ENCODE data around the gene NQO2.
A peak's percentile ranks its signal among the peaks of the same experiment; 100 is the strongest.

The NQO2 gene

DNA sequence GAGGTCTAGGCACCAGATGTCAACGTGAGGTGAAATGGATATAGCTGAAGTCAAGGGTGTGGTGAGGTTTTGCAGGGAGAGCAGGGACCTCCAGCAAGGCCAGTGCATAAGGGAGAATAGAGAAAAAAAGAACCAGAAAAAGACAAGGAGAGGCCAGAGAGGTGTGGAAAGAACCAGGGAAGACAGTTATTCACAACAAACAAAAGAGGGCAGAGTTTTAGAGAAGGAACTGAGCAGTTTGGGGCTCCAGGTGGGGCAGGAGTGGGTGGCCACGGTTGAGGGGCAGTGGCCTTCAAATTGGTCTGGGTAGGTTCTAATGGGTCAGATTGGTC lies 11.6 kb upstream of the NQO2 start:
- Histone ChIP-seq H3K4me3 (replicated peaks; ENCODE audit: low read depth, low read length) (peak overlapping the region; percentile 69; the same call in 1 of the 2 replicates), H3K27me3 (replicated peaks; ENCODE audit: control insufficient read depth, insufficient read depth, low read length) (no peaks in the 10 kb centered on the region; the same call in none of the 2 replicates), H3K36me3 (ENCODE audit: control insufficient read depth, insufficient read depth, low read length) (no peaks in the 10 kb centered on the region)
- no peak for DNase-seq (ENCODE audit: extremely low read depth, insufficient read length)
- TF ChIP-seq, protein P1, sequence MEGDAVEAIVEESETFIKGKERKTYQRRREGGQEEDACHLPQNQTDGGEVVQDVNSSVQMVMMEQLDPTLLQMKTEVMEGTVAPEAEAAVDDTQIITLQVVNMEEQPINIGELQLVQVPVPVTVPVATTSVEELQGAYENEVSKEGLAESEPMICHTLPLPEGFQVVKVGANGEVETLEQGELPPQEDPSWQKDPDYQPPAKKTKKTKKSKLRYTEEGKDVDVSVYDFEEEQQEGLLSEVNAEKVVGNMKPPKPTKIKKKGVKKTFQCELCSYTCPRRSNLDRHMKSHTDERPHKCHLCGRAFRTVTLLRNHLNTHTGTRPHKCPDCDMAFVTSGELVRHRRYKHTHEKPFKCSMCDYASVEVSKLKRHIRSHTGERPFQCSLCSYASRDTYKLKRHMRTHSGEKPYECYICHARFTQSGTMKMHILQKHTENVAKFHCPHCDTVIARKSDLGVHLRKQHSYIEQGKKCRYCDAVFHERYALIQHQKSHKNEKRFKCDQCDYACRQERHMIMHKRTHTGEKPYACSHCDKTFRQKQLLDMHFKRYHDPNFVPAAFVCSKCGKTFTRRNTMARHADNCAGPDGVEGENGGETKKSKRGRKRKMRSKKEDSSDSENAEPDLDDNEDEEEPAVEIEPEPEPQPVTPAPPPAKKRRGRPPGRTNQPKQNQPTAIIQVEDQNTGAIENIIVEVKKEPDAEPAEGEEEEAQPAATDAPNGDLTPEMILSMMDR (IDR thresholded peaks at IDR 0.05; ENCODE audit: insufficient read depth, low read length, poor library complexity, severe bottlenecking), result no peak

DNA sequence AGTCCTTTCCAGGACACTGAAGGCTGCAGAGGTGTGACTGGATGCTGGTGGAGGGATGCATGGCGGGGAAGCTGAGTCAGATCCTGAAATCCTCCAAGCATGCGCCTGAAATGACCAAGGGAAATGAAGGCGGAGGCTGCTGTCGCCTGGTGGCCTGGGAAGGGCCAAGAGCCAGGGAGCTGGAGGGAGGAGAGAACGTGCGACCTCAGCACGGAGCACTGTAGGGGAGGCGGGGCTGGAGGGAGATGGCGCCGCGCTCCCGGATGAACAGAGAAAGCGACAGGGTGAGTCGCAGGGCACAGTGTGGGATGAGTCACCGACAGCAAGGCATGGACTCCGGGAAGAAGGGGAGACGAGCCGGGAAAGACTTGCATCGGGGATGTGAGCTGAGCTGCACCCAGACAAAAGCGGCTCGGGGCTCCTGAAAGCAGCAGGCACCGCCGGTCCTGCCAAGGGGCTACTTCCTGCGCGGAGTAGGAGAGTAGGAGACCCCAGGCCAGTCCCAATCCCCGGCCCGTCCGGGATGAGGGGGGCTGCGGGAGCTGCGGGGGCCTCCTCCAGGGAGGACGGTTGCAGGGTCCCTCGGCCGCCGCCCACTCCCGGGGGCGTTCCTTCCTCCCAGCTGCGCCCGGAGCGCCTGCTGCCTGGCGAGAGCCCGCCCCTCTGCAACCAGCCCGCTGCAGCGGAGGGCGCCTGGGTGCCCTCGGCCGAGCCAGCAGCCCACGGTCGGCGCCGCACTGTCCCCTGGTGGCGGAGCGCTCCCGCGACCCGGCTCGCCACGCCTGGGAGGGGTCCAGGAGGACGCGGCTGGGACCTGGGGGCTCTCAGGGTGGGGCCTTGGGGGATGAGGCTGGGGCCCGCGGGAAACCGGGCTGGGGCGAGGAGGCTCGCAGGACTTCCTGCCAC lies 11.0 kb upstream of the NQO2 start:
- peak; percentile 79 for DNase-seq (ENCODE audit: extremely low read depth, insufficient read length)
- no peaks in the 10 kb centered on the region; the same call in none of the 2 replicates for H3K27me3 ChIP-seq (replicated peaks; ENCODE audit: control insufficient read depth, insufficient read depth, low read length)
- TF ChIP-seq, protein P1 (IDR thresholded peaks at IDR 0.05; ENCODE audit: insufficient read depth, low read length, poor library complexity, severe bottlenecking), result peak; percentile 61
- H3K36me3 ChIP-seq (ENCODE audit: control insufficient read depth, insufficient read depth, low read length), result no peaks in the 10 kb centered on the region
- H3K4me3 ChIP-seq (replicated peaks; ENCODE audit: low read depth, low read length), result peak overlapping the region; percentile 69

DNA sequence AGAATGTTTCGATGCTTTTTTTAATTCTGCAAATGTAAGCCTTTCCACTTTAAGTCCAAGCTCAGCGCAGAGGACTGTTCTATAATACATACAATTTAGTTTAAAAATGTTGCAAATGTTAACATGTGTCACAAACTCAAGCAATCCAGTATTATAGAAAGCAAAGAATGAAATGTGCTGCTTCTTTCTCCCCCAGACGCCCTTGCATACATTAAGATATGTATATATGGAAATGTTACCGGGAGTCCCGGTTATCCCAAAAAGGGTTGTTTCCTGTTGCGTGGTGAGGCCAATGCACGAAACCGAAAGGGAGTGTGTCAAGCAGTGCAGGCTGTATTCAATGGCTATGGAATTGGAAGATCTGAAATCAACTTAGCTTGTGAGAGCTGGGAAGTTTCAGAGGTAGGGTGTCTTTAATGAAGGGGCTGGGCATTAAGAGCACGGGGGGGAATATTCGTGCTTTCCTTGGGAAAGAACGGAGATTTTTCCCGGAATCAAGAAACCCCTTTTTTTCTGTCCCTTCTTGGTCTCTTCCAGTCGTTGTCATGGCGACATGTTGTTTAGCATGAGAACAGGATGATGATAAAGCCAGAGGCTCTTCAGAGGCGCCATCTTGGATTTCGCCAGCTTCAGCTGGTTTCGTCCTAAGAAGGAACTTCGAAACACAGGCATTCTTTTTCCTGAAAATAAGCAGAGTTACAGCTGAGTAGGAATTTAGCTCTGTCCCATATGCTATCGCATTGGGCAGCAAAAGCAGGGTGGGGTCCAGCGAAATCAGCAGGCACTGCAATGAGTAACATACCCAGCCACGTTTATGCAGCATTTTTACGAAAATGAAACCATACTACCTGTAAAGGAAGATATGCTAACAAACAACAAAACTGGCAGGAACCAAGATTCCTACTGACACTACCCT lies 10.1 kb upstream of the NQO2 start:
- DNase-seq (ENCODE audit: extremely low read depth, insufficient read length), result peak; percentile 73

DNA sequence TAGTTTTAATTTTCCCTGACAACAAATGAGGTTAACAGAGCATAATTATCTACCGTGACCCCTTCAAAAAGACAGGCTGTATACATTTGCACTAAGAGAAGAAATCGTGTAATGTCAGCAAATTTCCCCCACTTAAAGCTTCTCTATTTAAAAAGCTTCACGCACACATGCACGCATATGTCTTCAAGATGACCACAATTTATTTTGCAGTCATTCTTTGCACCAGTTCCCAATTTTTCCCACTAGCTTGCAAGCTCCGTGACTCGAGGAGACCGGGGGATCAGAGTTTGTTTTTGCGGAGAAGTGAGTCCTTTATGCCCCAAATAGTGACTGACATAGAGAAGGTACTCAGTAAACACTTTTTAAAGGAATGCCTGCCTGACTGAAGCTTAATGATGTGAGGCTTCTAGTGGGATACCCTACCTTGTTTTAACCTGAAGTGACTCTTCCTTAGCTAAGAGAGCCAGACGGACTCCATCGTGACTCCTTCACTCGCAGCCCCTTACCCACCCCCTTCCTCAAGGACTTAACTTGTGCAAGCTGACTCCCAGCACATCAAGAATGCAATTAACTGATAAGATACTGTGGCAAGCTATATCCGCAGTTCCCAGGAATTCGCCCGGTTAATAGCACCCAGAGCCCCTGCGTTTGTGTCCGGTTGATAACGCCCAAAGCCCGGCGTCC lies 9.3 kb upstream of the NQO2 start:
- H3K4me3 ChIP-seq (replicated peaks; ENCODE audit: low read depth, low read length), result peak overlapping the region; percentile 69
- DNase-seq (ENCODE audit: extremely low read depth, insufficient read length), result no peak
- TF ChIP-seq, protein P1 (IDR thresholded peaks at IDR 0.05; ENCODE audit: insufficient read depth, low read length, poor library complexity, severe bottlenecking), result no peak
- H3K27me3 ChIP-seq (replicated peaks; ENCODE audit: control insufficient read depth, insufficient read depth, low read length), result no peaks in the 10 kb centered on the region; the same call in 1 of the 2 replicates
- no peaks in the 10 kb centered on the region for H3K36me3 ChIP-seq (ENCODE audit: control insufficient read depth, insufficient read depth, low read length)

More for the DNA sequence above, 10.1 kb upstream of the NQO2 start:
- peak overlapping the region; percentile 69 for H3K4me3 ChIP-seq (replicated peaks; ENCODE audit: low read depth, low read length)
- H3K36me3 ChIP-seq (ENCODE audit: control insufficient read depth, insufficient read depth, low read length), result no peaks in the 10 kb centered on the region
- no peaks in the 10 kb centered on the region; the same call in none of the 2 replicates for H3K27me3 ChIP-seq (replicated peaks; ENCODE audit: control insufficient read depth, insufficient read depth, low read length)
- TF ChIP-seq, protein P1 (IDR thresholded peaks at IDR 0.05; ENCODE audit: insufficient read depth, low read length, poor library complexity, severe bottlenecking), result no peak

DNA sequence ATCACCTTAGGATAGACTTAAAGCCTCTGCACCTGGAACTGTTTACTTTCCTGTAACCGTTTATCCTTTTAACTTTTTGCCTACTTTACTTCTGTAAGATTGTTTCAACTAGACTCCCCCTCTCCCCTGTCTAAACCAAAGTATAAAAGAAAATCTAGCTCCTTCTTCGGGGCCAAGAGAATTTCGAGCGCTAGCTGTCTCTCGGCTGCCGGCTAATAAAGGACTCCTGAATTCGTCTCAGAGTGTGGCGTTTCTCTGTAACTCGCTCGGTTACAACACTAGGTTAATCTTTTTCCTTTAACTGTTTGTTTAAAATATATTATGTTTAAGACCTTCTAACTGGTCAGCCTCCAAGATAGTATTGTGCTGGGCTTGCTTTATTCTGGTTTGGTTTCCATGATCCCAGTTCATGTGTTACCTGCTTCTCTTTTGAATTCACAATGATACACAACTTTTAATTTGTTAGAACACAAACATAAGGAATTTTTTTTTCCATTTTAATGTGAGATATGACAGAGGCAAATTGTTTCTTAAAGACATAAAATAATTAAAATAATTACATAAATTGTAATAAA lies 8.7 kb upstream of the NQO2 start:
- H3K4me3 ChIP-seq (replicated peaks; ENCODE audit: low read depth, low read length), result no peak overlapping the region
- no peaks in the 10 kb centered on the region for H3K36me3 ChIP-seq (ENCODE audit: control insufficient read depth, insufficient read depth, low read length)
- DNase-seq (ENCODE audit: extremely low read depth, insufficient read length), result no peak
- no peaks in the 10 kb centered on the region; the same call in 1 of the 2 replicates for H3K27me3 ChIP-seq (replicated peaks; ENCODE audit: control insufficient read depth, insufficient read depth, low read length)
- TF ChIP-seq, protein P1 (IDR thresholded peaks at IDR 0.05; ENCODE audit: insufficient read depth, low read length, poor library complexity, severe bottlenecking), result no peak
